HCT116 (cell line): ENCODE results near the gene KANSL1.

Source experiments
- CBX3 ChIP-seq: IDR thresholded peaks from 2 replicates; pipeline ENCODE4 v1.6.1; 2012; ENCODE audit warnings: low read depth
- CEBPB ChIP-seq: IDR thresholded peaks from 2 replicates; pipeline ENCODE4 v1.6.1; 2012; ENCODE audit warnings: low read depth
- EZH2 ChIP-seq: fragments of 200-600 bp; sonication (generic); IDR thresholded peaks from 2 replicates; pipeline ENCODE4 v1.6.1; 2017; ENCODE audit warnings: antibody characterized with exemption, mixed run types
- POLR2A ChIP-seq: IDR thresholded peaks from 2 replicates; pipeline ENCODE4 v1.7.0; 2011; ENCODE audit warnings: borderline replicate concordance; ENCODE audit not compliant: insufficient read depth, insufficient read length; ENCODE audit errors: extremely low read depth
- POLR2AphosphoS5 ChIP-seq: IDR thresholded peaks from 2 replicates; pipeline ENCODE4 v1.6.1; 2011; ENCODE audit warnings: mild to moderate bottlenecking, low read depth, low read length, moderate library complexity
- SP1 ChIP-seq: IDR thresholded peaks from 2 replicates; pipeline ENCODE4 v1.6.1; 2012; ENCODE audit warnings: low read depth
- SRF ChIP-seq: IDR thresholded peaks from 2 replicates; pipeline ENCODE4 v1.6.1; 2012; ENCODE audit warnings: low read depth
- YY1 ChIP-seq: IDR thresholded peaks from 2 replicates; pipeline ENCODE4 v1.6.1; 2011; ENCODE audit warnings: low read length, low read depth, moderate library complexity, mild to moderate bottlenecking; ENCODE audit not compliant: insufficient replicate concordance; ENCODE audit errors: extremely low read depth
- ZNF274 ChIP-seq: fragments of 200-500 bp; sonication (Bioruptor generic); IDR thresholded peaks from 2 replicates; pipeline ENCODE4 v1.6.1; 2014; ENCODE audit warnings: mild to moderate bottlenecking, low read depth, low read length, inconsistent platforms
- TF ChIP-seq, protein P1 (sequence below), 3 experiments: fragments of 200-600 bp in 1 of 3; sonication (generic) in 1 of 3; IDR thresholded peaks in 2 of 3; conservative IDR thresholded peaks in 1 of 3; 2 replicates each; pipeline ENCODE4 v1.5.1; 2012 to 2017; ENCODE audit warnings: low read depth in 2 of 3, low read length in 2 of 3, antibody characterized with exemption in 1 of 3, borderline replicate concordance in 1 of 3, control low read depth in 1 of 3, mild to moderate bottlenecking in 1 of 3, mixed read lengths in 1 of 3, mixed run types in 1 of 3, moderate library complexity in 1 of 3; ENCODE audit not compliant: insufficient read depth in 1 of 3
- TF ChIP-seq, protein P2 (sequence below): IDR thresholded peaks from 2 replicates; pipeline ENCODE4 v1.6.1; 2012; ENCODE audit warnings: low read depth

GRCh38 chr17:46147296-46147695 is 45.9 kb downstream of the KANSL1 start:
- TF ChIP-seq, protein P1, sequence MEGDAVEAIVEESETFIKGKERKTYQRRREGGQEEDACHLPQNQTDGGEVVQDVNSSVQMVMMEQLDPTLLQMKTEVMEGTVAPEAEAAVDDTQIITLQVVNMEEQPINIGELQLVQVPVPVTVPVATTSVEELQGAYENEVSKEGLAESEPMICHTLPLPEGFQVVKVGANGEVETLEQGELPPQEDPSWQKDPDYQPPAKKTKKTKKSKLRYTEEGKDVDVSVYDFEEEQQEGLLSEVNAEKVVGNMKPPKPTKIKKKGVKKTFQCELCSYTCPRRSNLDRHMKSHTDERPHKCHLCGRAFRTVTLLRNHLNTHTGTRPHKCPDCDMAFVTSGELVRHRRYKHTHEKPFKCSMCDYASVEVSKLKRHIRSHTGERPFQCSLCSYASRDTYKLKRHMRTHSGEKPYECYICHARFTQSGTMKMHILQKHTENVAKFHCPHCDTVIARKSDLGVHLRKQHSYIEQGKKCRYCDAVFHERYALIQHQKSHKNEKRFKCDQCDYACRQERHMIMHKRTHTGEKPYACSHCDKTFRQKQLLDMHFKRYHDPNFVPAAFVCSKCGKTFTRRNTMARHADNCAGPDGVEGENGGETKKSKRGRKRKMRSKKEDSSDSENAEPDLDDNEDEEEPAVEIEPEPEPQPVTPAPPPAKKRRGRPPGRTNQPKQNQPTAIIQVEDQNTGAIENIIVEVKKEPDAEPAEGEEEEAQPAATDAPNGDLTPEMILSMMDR (IDR thresholded peaks at IDR 0.05 in 2 of 3, conservative IDR thresholded peaks at IDR 0.05 in 1 of 3; ENCODE audit: borderline replicate concordance in 1 of 3, insufficient read depth in 1 of 3, low read depth in 2 of 3, low read length in 2 of 3), result no peak
- TF ChIP-seq POLR2A (no peak), SRF (no peak), CEBPB (no peak), POLR2AphosphoS5 (no peak), CBX3 (no peak), SP1 (no peak), EZH2 (no peak), YY1 (no peak), ZNF274 (no peak)
- TF ChIP-seq, protein P2, sequence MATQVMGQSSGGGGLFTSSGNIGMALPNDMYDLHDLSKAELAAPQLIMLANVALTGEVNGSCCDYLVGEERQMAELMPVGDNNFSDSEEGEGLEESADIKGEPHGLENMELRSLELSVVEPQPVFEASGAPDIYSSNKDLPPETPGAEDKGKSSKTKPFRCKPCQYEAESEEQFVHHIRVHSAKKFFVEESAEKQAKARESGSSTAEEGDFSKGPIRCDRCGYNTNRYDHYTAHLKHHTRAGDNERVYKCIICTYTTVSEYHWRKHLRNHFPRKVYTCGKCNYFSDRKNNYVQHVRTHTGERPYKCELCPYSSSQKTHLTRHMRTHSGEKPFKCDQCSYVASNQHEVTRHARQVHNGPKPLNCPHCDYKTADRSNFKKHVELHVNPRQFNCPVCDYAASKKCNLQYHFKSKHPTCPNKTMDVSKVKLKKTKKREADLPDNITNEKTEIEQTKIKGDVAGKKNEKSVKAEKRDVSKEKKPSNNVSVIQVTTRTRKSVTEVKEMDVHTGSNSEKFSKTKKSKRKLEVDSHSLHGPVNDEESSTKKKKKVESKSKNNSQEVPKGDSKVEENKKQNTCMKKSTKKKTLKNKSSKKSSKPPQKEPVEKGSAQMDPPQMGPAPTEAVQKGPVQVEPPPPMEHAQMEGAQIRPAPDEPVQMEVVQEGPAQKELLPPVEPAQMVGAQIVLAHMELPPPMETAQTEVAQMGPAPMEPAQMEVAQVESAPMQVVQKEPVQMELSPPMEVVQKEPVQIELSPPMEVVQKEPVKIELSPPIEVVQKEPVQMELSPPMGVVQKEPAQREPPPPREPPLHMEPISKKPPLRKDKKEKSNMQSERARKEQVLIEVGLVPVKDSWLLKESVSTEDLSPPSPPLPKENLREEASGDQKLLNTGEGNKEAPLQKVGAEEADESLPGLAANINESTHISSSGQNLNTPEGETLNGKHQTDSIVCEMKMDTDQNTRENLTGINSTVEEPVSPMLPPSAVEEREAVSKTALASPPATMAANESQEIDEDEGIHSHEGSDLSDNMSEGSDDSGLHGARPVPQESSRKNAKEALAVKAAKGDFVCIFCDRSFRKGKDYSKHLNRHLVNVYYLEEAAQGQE, result no peak
